CD14-positive monocyte (primary cell): ENCODE measurements around the gene EMILIN2. TPM values are rescaled to one million over a fixed set of nuclear protein-coding genes. Genes with fewer than 3 reads are reported as not detected.
"Not testable (repeated sequence)": the region's sequence is repeated elsewhere in the genome, so short reads cannot be mapped to it uniquely, and the experiment has no call there.

ENCODE experiments used
- DNase-seq, 3 donors: peaks; one replicate each; pipeline ENCODE4 v3.0.0-alpha.2; 2011 to 2022
- H2AFZ ChIP-seq: 2 replicates; pipeline ENCODE4 v1.6.0; 2012; ENCODE audit warnings: mild to moderate bottlenecking, low read depth, low read length, inconsistent platforms; ENCODE audit not compliant: insufficient read depth, poor library complexity, severe bottlenecking
- H3K27ac ChIP-seq, 2 donors: 1 replicate in 1 of 2; 2 replicates in 1 of 2; pipeline ENCODE4 v1.5.1; 2012 to 2013; ENCODE audit warnings: low read length in 2 of 2, control low read depth in 1 of 2, inconsistent platforms in 1 of 2, low read depth in 1 of 2, mild to moderate bottlenecking in 1 of 2
- H3K27me3 ChIP-seq, 2 donors: one replicate each; pipeline versions ENCODE4 v1.6.0 to v1.6.1; 2011 to 2013; ENCODE audit warnings: low read length in 2 of 2; ENCODE audit not compliant: control insufficient read depth in 2 of 2, insufficient read depth in 2 of 2
- H3K36me3 ChIP-seq, 2 donors: replicated peaks in 1 of 2; 1 replicate in 1 of 2; 2 replicates in 1 of 2; pipeline versions ENCODE4 v1.5.1 to v1.6.1; 2012 to 2013; ENCODE audit warnings: low read length in 2 of 2, control low read depth in 1 of 2, inconsistent platforms in 1 of 2, mild to moderate bottlenecking in 1 of 2; ENCODE audit not compliant: insufficient read depth in 2 of 2, control insufficient read depth in 1 of 2
- H3K4me1 ChIP-seq, 2 donors: 1 replicate in 1 of 2; 2 replicates in 1 of 2; pipeline versions ENCODE4 v1.5.1 to v1.6.1; 2012 to 2013; ENCODE audit warnings: low read length in 2 of 2, control low read depth in 1 of 2, inconsistent platforms in 1 of 2, mild to moderate bottlenecking in 1 of 2, moderate library complexity in 1 of 2; ENCODE audit not compliant: insufficient read depth in 2 of 2, control insufficient read depth in 1 of 2
- H3K4me2 ChIP-seq: replicated peaks from 2 replicates; pipeline ENCODE3; 2012; ENCODE audit warnings: low read length, moderate library complexity, mild to moderate bottlenecking; ENCODE audit not compliant: poor library complexity, severe bottlenecking; ENCODE audit errors: extremely low read depth
- H3K4me3 ChIP-seq, 3 experiments: fragments of 200-600 bp in 1 of 3; sonication (generic) in 1 of 3; replicated peaks in 1 of 3; 1 replicate in 2 of 3; 2 replicates in 1 of 3; pipeline ENCODE4 v1.5.1; 2011 to 2013; ENCODE audit warnings: low read length in 3 of 3, mild to moderate bottlenecking in 3 of 3, control low read depth in 2 of 3, low read depth in 2 of 3, inconsistent platforms in 1 of 3, moderate library complexity in 1 of 3
- H3K79me2 ChIP-seq: 2 replicates; pipeline ENCODE4 v1.6.0; 2012; ENCODE audit warnings: mild to moderate bottlenecking, control low read depth, inconsistent platforms, low read length, moderate library complexity; ENCODE audit not compliant: insufficient read depth
- H3K9ac ChIP-seq: 2 replicates; pipeline ENCODE4 v1.6.0; 2017; ENCODE audit warnings: low read length, mild to moderate bottlenecking; ENCODE audit not compliant: insufficient read depth, poor library complexity, severe bottlenecking
- H3K9me3 ChIP-seq, 2 donors: replicated peaks in 1 of 2; 1 replicate in 1 of 2; 2 replicates in 1 of 2; pipeline versions ENCODE4 v1.5.1 to v1.6.1; 2012 to 2013; ENCODE audit warnings: low read length in 2 of 2, control low read depth in 1 of 2; ENCODE audit not compliant: control insufficient read depth in 1 of 2, insufficient read depth in 1 of 2
- H4K20me1 ChIP-seq: 2 replicates; pipeline ENCODE4 v1.6.0; 2012; ENCODE audit warnings: mild to moderate bottlenecking, low read length, control low read depth, moderate library complexity; ENCODE audit not compliant: insufficient read depth
- H3K27ac Mint-ChIP-seq, 7 donors: one replicate each; pipeline ENCODE4 v1.8.0; 2020; ENCODE audit warnings: mild to moderate bottlenecking in 7 of 7, mixed read lengths in 7 of 7, moderate library complexity in 6 of 7, inconsistent platforms in 2 of 7
- H3K27me3 Mint-ChIP-seq, 3 donors: one replicate each; pipeline ENCODE4 v1.8.0; 2021 to 2022; ENCODE audit warnings: low read depth in 3 of 3, mild to moderate bottlenecking in 3 of 3, mixed read lengths in 3 of 3, moderate library complexity in 3 of 3, inconsistent platforms in 1 of 3
- H3K36me3 Mint-ChIP-seq, 2 donors: one replicate each; pipeline ENCODE4 v1.8.0; 2020; ENCODE audit warnings: mixed read lengths in 2 of 2, inconsistent platforms in 1 of 2, mild to moderate bottlenecking in 1 of 2
- H3K4me1 Mint-ChIP-seq: one replicate; pipeline ENCODE4 v1.8.0; 2020; ENCODE audit warnings: mild to moderate bottlenecking, mixed read lengths
- H3K4me3 Mint-ChIP-seq, 2 donors: one replicate each; pipeline ENCODE4 v1.8.0; 2020; ENCODE audit warnings: mild to moderate bottlenecking in 2 of 2, mixed read lengths in 2 of 2, moderate library complexity in 1 of 2
- H3K9me3 Mint-ChIP-seq, 7 donors: one replicate each; pipeline ENCODE4 v1.8.0; 2020 to 2022; ENCODE audit warnings: mixed read lengths in 7 of 7, mild to moderate bottlenecking in 6 of 7, moderate library complexity in 6 of 7, inconsistent platforms in 2 of 7
- CTCF ChIP-seq: fragments of 200-600 bp; IDR thresholded peaks from one replicate; pipeline ENCODE4 v1.8.0; 2022; ENCODE audit warnings: antibody characterized with exemption, mild to moderate bottlenecking
- WGBS: methylation state at CpG from one replicate; pipeline ENCODE4 v1.1.5; 2013; ENCODE audit warnings: missing lambda C conversion rate; ENCODE audit not compliant: insufficient coverage; 5-methylcytosine and 5-hydroxymethylcytosine counted together
- intact Hi-C, 2 donors: fragments of 100-400 bp; cut with micrococcal nuclease; formaldehyde crosslinking; loops; one replicate each; pipeline versions ENCODE4 v1.15.0 to v1.15.1; 2023
- polyA plus RNA-seq, 3 donors: library from polyadenylated mRNA; depleted of rRNA in 1 of 3; unstranded in 2 of 3; stranded (reverse) in 1 of 3; fragments of 300-500 nt in 2 of 3; fragments of >200 nt in 1 of 3; fragmentation: Illumina TruSeq in 2 of 3; gene quantifications; 1 replicate in 2 of 3; 2 replicates in 1 of 3; pipeline ENCODE4 v1.2.3, GENCODE V29; 2012 to 2021

The EMILIN2 gene
- polyA plus RNA-seq, 3 donors = 30.5 to 43.2 (median 33.8) TPM

GRCh38 chr18:2837290-2837689 lies 9.5 kb upstream of the EMILIN2 start:
- H3K4me1 ChIP-seq, H3K9me3 ChIP-seq, H3K4me2 ChIP-seq, H3K4me3 ChIP-seq, H3K27me3 ChIP-seq, intact Hi-C loops, H3K4me3 Mint-ChIP-seq, H4K20me1 ChIP-seq, H3K27ac Mint-ChIP-seq, H2AFZ ChIP-seq, H3K4me1 Mint-ChIP-seq, H3K79me2 ChIP-seq, H3K36me3 ChIP-seq, DNase-seq, H3K27ac ChIP-seq, H3K36me3 Mint-ChIP-seq, H3K27me3 Mint-ChIP-seq, H3K9ac ChIP-seq: not testable (repeated sequence)
- peaks cover 7 to 22% (median 14%) of the 10 kb centered on the region in 7 donors for H3K9me3 Mint-ChIP-seq

- Histone ChIP-seq H3K4me3 (no peak overlapping the region), H3K36me3 (no peaks in the 10 kb centered on the region), H3K9ac (no peak overlapping the region), H3K79me2 (peaks cover 2% of the 10 kb centered on the region), H4K20me1 (no peaks in the 10 kb centered on the region), H3K4me1 (peaks cover 16% of the 10 kb centered on the region in 2 donors), H2AFZ (no peak overlapping the region), H3K4me2 (no peak overlapping the region), H3K9me3 (peaks cover 0 to 4% of the 10 kb centered on the region in 2 donors), H3K27me3 (no peaks in the 10 kb centered on the region), H3K27ac (no peak overlapping the region)
- peaks cover 7 to 21% (median 14%) of the 10 kb centered on the region in 7 donors for H3K9me3 Mint-ChIP-seq
- TF ChIP-seq CTCF = no peak
- peaks cover 0 to 4% (median 3%) of the 10 kb centered on the region in 3 donors for H3K27me3 Mint-ChIP-seq
- DNase-seq = no peak
- no peak overlapping the region for H3K27ac Mint-ChIP-seq
- intact Hi-C loops = no loop called here
- H3K4me1 Mint-ChIP-seq = peaks cover 18% of the 10 kb centered on the region
- 81% methylated on average over 5 of the region's 8 CpGs for WGBS
- H3K36me3 Mint-ChIP-seq = no peaks in the 10 kb centered on the region
- H3K4me3 Mint-ChIP-seq = no peak overlapping the region
These were observed 7.6 kb upstream of the EMILIN2 start for GRCh38 chr18:2839202-2839601.
